HG03442 (cell line): Measurements from ENCODE around the gene SLC22A7.

Source experiments
- ATAC-seq: cut with Tn5 transposase; IDR thresholded peaks from one replicate; pipeline ENCODE4 v1.9.1; 2021; ENCODE audit warnings: mild to moderate bottlenecking, moderate library complexity; ENCODE audit not compliant: unreplicated experiment

The SLC22A7 gene

GRCh38 chr6:43264599-43265145, 33.4 kb upstream of the SLC22A7 start:
- no peak for ATAC-seq

DNA sequence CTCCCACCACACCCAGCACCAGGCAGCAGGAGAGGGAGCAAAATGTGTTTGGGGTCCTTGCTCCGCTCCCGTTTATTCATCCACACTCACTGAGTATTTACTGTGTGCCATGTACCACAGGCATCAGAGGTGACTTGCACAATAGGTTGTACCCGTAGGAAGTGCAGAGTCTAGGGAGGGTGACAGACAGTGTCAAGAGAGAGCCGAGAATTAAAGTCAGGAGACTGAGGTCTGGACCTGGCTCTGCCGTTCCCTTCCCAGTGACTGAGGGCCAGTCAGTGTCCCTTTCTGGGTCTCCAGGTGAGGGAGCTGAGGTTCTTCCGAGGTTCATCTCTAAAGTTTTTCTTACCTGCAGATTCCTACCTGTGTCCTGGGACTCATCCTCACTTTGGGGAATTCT, 32.5 kb upstream of the SLC22A7 start:
- ATAC-seq: no peak

DNA sequence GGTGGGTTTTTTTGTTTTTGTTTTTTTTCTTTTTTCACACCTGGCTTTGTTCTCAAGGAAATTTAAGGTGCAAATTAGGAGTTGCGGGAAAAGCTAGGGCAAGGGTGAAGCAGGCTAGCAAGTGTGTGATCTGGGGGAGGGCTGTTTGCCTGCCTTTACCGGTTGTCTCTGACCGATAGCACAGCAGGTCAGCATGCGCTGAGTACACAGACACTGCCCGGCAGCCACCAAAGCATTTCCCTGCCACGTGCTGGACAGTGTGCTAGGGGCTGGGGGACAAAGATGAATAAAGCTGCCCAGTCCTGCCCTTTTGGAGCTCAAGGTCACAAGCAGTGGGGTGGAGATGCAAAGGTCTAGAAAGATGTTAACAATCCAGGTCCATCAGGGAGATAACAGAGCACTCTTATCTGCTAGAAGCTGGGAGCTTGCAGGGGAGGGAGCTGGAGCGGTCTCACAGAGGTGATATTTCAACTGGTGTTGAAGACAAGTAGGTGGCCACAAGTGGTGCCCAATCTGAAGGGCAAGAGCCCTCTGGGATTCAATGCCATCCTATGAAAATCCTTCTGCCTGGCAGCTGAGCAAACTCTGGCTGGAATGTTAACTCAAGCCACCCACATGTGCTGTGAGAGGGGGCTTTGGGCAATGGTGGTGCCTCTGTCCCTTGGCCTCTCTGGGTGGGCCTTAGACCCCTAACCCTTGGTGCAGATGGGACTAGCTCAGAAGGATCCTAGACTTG, 30.3 kb upstream of the SLC22A7 start:
- ATAC-seq: no peak

GRCh38 chr6:43268355-43268700, 29.7 kb upstream of the SLC22A7 start:
- ATAC-seq: no peak

GRCh38 chr6:43268782-43269272, 29.2 kb upstream of the SLC22A7 start:
- no peak for ATAC-seq

- no peak for ATAC-seq
Observed at GRCh38 chr6:43269273-43270007, 28.6 kb upstream of the SLC22A7 start.

DNA sequence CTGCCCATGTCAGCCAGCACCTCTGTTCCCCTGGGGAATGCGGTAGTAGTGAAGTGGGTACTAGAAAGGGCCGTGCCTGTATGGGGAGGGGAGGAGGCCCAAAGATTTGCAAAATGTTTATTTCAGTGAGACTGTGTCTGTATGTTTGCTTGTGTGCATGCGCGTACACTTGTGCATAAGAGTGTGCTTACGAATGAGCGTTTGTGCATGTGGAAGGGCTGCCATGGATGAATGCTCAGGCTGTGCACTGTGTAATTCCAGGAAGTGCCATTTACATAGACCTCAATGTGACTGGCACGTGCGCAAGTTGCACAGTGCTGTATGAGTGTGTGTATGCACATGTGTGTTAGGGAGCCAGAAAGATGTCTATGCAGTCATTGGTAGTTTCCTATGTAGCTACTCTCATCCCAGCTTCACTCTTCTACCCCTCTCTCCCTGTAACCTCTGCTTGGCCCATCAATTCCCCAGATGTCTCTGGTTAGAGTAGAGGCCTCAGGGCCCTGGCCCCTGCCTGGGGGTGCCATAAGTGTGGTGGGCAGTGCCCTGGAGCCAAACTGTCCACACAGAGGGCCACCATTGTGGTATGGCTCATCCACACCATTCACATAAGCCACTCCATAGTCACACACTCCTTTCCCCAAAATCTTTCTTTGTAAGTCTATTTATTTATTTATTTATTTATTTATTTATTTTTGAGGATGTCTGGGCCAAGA, 26.8 kb upstream of the SLC22A7 start:
- no peak for ATAC-seq

DNA sequence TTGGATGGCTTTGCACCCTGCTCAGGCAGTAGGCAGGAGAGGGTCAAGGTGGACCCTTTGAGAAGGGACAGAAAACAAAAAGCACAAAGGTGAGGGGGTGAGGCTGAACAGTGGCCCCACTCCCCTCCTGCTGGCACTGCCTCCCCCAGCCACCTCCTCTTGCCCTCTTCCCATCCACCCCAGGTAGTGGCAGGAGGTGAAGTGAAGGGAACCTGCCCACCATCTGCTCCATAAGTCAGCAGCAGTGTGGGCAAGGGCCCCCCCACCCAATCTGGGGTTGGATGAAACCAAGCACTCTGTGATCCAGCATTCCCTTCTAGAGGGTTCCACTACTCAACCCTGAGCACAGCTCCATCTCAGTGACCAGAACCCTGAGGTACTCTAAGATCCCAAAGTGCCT, 26.1 kb upstream of the SLC22A7 start:
- no peak for ATAC-seq

DNA sequence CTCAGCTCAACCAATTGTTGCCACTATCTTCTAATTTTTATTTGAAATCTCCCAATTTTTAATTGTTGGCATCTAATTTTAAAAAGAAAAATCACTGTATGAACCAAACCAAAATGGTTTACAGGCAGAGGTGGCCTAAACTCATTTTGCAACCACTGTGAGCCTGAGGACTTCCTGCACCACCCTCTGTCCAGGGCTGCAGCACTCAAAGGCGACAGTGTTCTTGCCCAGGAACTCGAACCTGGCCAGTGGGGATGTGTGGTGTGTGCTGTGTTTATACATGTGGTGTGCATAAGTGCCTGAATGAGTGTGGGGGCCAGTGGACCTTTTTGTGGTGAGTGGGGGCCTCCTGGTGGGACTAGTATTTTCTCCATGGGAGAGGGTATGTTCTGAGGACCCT, 24.4 kb upstream of the SLC22A7 start:
- no peak for ATAC-seq

DNA sequence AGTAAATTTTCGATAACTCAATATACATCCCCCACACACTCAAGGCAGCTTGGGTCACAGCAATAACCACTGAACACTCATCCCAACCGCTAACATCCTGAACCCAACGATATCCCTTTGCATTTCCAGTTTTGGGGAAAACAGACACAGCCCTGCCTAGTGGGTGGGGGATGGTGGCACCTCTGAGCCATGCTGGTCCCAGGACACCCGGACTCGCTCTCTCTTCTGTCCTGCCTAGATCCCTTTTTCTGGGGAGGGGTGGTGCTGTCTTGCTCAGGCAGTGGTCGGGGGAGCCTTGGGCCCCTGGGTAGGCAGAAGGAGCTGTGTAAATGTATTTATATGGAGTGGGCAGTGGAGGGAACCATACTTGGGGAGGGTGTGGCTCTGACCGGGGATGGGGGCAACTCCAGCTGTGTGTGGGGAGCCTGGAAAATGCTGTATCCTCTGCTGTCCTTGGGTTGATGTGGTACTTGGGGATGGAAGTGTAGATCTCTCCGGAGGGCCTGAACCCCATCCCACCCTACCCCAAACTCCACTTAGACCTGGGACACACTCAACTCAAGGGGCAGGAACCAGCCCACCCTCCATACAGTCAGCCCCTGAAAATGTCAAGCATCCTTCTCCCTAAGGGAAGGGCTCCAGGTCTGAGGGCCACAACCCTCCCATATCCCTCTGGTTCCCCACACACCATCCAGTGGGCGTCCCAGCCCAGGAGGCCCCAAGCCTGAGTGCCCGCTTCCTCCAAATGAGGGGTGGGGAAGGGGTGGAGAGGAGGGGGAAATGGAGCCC, 23.7 kb upstream of the SLC22A7 start:
- no peak for ATAC-seq

DNA sequence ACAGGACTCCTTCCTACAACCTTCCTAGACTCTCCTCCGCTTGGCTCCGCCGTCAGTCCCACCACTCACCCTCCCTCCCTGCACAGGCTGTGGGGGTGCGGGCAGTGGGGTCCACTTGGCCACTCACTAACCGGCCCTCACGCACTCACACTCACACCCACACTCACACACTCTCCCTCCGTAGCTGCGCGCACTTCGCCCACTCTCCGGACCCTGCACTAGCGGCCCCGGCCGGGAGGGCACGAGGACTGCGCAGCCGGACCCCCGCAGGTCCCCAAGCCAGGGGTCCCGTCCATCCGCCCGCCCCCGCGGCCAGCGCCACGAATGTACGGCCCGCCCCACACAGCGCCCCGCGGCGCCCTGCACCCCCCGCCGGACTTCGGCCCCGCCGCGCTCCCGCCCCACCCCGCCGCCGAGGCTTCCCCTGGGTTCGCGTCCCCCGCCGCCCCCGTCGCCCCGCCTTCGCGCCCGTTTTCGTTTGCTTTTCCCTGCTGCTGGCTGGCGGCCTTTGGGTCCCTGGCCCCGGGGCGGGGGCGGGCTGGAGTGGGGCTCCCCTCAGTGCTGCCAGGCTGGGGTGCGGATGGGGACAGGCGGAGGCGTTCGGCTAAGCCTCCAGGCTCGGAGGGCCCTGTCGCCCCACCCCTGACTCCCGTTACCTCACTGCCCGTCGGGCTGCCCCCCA, 23.0 kb upstream of the SLC22A7 start:
- ATAC-seq: no peak

DNA sequence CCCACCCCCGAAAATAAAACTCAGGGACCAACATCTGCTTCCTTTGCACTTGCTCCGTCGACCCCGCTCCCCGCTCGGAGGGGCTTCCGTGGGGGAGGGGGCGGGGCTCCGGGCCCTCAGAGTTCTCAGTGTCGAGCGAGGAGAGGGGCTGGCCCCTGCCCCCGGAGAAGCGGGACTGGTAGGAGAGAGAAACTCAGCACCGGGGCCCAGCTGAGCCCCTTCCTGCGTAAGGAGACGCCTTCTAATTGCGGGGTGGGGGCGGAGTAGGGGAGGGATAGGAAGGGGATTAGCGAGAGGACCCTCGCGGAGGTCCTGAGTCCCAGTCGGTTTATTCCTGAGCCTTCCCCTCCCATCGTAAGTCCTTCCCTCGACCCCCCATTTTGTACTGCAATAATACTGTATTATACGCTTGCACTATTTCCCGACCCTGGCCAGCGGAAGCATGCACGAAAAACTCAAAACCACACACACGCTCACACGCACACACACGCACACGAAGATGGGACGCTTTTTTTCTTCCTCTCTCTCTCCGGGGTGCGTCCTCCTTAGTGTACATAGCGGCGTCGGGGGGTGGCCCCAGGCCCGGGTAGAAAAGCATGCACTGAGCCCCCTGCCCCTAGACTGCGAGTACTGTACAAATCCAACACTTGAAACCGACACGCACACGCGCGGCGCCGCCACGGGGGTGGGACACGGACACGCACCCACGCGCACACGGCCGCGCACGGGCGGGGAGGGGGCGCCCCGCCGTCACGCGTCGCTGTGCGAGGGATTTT, 22.1 kb upstream of the SLC22A7 start:
- ATAC-seq: no peak

DNA sequence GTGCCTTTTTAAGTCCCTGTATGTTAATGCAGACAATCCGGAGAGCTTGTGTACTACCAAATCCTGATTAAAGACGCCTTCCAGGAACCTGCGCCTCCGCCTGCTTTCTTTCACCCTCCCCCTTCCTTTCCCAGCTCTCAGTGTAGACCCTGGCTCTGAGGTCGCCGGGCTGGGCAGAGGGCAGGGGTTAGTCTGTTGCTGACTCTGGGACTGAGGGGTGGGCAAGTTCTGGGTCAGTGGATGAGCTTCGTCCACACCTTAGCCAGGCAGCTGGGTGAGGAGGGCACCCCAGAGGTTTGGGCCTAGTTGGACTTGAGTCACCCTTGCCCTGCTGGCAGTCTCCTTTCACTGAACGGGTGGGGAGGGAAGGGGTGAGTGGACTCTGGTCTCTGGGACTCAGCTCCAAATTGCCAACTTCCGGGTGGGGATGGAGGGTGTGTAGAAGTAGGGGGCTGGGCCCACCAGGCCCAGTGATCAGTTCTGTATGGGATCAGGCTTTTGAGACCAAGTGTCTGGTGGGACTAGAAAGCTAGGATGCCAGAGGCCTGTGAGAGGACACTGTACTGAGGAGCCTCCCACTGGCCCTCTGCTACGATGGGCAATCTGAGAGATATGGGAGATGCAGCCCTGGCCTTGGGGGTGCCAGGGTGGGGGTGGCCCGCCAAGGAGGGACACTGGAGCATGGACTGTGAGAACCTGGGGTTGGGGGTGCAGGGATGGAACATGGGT, 21.3 kb upstream of the SLC22A7 start:
- no peak for ATAC-seq

GRCh38 chr6:43277306-43277642, 20.8 kb upstream of the SLC22A7 start:
- no peak for ATAC-seq

DNA sequence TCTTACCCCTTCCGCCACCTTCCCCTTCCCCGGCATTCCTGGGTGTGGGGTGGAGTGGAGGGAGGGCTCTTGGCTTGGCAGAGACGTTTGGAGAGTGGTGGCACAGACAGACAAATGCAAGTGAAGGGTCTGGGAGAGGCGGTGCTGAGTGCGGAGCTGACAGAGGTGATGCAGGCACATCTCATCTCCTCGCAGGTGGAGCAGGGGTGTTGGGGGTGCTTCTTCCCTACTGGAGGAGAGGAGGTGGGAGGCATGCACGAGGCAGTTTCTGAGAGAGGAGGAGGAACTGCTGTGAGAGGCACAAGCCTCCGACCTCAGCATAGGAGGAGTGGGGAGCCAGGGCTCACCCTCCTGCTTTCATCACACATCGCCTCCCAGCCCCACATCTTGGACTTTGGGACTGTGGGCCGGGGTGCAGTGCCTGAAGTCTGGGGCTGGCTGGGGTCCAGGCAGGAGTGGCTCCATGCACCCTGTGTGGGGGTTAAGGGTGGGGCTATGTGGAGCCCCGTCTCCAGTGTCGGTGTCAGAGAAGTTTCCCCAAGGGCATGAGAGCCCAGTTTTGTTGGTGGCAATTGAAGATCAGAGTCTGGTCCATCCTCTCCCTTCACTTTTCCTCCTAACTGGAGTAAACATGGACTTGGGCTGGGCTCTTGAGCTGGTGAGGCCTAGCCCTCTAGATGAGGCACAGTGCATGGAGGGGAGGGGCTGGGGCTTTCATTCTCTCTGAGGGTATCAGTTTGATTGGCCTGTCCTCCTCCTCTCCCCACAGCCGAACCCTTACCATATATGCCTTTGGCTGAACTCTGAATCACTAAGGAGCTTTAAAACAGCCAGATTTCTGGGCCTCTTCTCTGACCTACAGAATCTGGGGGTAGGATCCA, 20.2 kb upstream of the SLC22A7 start:
- no peak for ATAC-seq

GRCh38 chr6:43278524-43279078, 19.5 kb upstream of the SLC22A7 start:
- no peak for ATAC-seq

DNA sequence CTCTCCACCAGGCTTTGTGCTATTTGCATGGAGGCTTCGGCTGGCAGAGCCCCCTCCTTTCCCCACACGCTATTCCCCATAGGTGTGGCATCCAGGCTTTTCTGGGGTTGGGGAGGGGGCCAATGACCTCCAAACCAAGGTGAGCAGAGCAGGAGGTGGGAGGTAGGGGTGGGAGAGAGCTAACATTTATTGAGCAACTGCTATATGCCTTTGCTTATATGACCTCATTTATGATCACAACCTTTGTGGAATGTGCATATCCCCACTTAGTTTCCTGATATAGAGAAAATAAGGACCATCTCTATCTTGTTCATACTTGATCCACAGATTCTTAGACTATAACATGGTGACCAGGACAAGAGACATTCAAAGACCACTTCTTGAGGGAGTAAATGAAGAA, 17.8 kb upstream of the SLC22A7 start:
- no peak for ATAC-seq

DNA sequence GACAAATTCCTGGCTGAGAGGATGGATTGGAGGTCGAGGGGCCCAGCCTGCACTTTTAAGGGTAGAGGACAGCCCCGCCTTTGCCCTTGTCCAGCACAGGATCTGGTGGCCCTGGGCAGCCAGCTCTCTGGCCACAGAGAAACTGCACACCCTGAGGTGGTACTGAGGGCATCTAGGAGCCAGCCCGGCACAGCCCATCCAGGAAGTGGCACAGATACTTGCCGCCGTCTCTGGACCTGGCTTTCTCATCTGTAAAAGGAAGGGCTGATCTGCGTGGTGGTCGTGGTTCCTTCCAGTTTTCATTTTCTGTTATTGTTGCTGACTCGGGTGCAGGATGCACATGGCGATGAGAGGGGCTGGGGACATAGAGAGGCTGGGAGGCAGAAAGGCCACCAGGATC, 16.0 kb upstream of the SLC22A7 start:
- no peak for ATAC-seq
